Prostate gland (tissue), 2 donors: ENCODE results near the gene CCDC88A. TPM values are rescaled to one million over a fixed set of nuclear protein-coding genes. Genes with fewer than 3 reads are reported as not detected.
"Not testable (repeated sequence)": the region's sequence is repeated elsewhere in the genome, so short reads cannot be mapped to it uniquely, and the experiment has no call there.

Experiments
- DNase-seq: peaks from one replicate; pipeline ENCODE4 v3.0.0-alpha.2; 2019; ENCODE audit warnings: low spot score
- H3K27ac ChIP-seq, 2 donors: fragments of 200-600 bp; sonication (generic); 2 replicates each; pipeline ENCODE4 v1.5.1; 2017 to 2019
- H3K27me3 ChIP-seq: fragments of 200-600 bp; sonication (generic); replicated peaks from 2 replicates; pipeline ENCODE4 v1.5.1; 2019; ENCODE audit not compliant: insufficient read depth
- H3K36me3 ChIP-seq, 2 donors: fragments of 200-600 bp; sonication (generic); 1 replicate in 1 of 2; 2 replicates in 1 of 2; pipeline versions ENCODE4 v1.5.1 to v1.8.1; 2017 to 2019
- H3K4me1 ChIP-seq: fragments of 200-600 bp; sonication (generic); replicated peaks from 2 replicates; pipeline ENCODE4 v1.5.1; 2019
- H3K4me3 ChIP-seq, 2 donors: fragments of 200-600 bp; sonication (generic); 2 replicates each; pipeline ENCODE4 v1.5.1; 2017 to 2019
- H3K9me3 ChIP-seq: fragments of 200-600 bp; sonication (generic); 2 replicates; pipeline ENCODE4 v1.5.1; 2017
- POLR2A ChIP-seq: fragments of 450-650 bp; IDR thresholded peaks from one replicate; pipeline ENCODE4 v1.6.1; 2016; ENCODE audit warnings: antibody characterized with exemption, mild to moderate bottlenecking
- POLR2AphosphoS5 ChIP-seq: sonication (generic); formaldehyde crosslinking; IDR thresholded peaks from one replicate; pipeline ENCODE4 v1.6.1; 2017; ENCODE audit warnings: antibody characterized with exemption
- WGBS: methylation state at CpG from one replicate; pipeline ENCODE4 v1.1.5; 2018; 5-methylcytosine and 5-hydroxymethylcytosine counted together
- intact Hi-C: fragments of 100-400 bp; cut with DNase I; formaldehyde crosslinking; loops from one replicate; pipeline ENCODE4 v1.14.2; 2022
- total RNA-seq, 2 donors: library from RNA; depleted of rRNA; stranded (reverse); fragments of >200 nt; gene quantifications; one replicate each; pipeline ENCODE4 v1.1.0, GENCODE V29; 2016
- TF ChIP-seq, protein P1 (sequence below), 4 experiments: fragments of 200-600 bp in 2 of 4; fragments of 450-650 bp in 2 of 4; sonication (generic) in 2 of 4; IDR thresholded peaks; 1 replicate in 3 of 4; 2 replicates in 1 of 4; pipeline ENCODE4 v1.5.1; 2016 to 2019; ENCODE audit warnings: antibody characterized with exemption in 4 of 4, mild to moderate bottlenecking in 2 of 4, moderate library complexity in 2 of 4

Gene CCDC88A
- total RNA-seq, 2 donors from 2014 or later, result 16.8 to 43.7 TPM

DNA sequence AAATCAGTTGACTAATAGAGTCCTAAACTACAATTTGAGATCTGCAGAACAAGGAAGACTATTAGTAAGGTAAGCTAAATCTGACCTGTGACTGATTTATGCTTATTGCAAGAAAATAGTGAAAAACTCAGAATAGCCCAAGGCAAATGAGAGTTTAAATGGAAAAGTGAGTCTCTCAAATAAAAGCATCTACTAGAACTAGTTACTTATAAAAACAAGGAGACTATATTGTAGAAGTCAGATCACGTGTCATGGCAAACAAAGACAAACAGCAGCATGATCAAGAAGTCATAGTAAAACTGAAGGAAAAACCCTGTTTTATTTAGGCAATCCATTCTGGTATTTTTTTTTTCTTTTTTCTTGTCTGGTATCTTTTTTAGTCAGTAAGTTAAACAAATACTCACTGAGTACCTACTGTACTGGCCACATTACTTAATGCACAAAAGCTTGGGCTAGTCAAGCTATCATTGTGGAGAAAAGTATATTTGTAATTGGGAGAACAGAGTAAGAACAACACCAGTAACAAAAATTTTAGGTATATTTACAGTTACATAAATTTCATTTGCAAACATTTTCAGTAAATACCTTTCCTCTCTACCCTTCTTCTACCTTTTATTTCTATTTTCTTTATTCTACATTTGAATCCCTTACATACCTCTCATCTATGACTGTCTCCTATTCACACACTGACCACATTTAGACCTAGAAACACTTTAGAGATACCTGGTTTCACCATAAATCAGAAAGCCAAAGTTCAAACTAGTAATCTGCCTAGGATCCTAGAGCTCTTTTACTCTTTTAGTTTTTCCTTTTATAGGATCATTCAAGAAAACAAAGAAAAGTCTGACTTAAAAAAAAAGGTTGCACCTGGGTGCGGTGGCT, 23.7 kb downstream of the CCDC88A start:
- 39% methylated on average over 2 of the region's 2 CpGs for WGBS

GRCh38 chr2:55391615-55392242, 27.9 kb downstream of the CCDC88A start:
- no peak for TF ChIP-seq POLR2AphosphoS5
- no peak for TF ChIP-seq POLR2A
- TF ChIP-seq, protein P1, sequence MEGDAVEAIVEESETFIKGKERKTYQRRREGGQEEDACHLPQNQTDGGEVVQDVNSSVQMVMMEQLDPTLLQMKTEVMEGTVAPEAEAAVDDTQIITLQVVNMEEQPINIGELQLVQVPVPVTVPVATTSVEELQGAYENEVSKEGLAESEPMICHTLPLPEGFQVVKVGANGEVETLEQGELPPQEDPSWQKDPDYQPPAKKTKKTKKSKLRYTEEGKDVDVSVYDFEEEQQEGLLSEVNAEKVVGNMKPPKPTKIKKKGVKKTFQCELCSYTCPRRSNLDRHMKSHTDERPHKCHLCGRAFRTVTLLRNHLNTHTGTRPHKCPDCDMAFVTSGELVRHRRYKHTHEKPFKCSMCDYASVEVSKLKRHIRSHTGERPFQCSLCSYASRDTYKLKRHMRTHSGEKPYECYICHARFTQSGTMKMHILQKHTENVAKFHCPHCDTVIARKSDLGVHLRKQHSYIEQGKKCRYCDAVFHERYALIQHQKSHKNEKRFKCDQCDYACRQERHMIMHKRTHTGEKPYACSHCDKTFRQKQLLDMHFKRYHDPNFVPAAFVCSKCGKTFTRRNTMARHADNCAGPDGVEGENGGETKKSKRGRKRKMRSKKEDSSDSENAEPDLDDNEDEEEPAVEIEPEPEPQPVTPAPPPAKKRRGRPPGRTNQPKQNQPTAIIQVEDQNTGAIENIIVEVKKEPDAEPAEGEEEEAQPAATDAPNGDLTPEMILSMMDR (IDR thresholded peaks at IDR 0.05), result no peak
- no peak for DNase-seq
- H3K4me3 ChIP-seq, result no peak overlapping the region
- H3K27me3 ChIP-seq, result no peaks in the 10 kb centered on the region
- no peaks in the 10 kb centered on the region for H3K9me3 ChIP-seq
- WGBS, result 79% methylated on average over 3 of the region's 3 CpGs
- H3K4me1 ChIP-seq, result no peaks in the 10 kb centered on the region
- H3K36me3 ChIP-seq, result no peaks in the 10 kb centered on the region
- intact Hi-C loops, result no loop called here
- H3K27ac ChIP-seq, result no peak overlapping the region

More for the DNA sequence above, 23.7 kb downstream of the CCDC88A start:
- TF ChIP-seq POLR2AphosphoS5 (no peak), POLR2A (no peak)
- TF ChIP-seq, protein P1 (IDR thresholded peaks at IDR 0.05), result no peak
- DNase-seq, result no peak
- Histone ChIP-seq H3K9me3 (no peaks in the 10 kb centered on the region), H3K27me3 (no peaks in the 10 kb centered on the region), H3K4me3 (no peak overlapping the region), H3K27ac (no peak overlapping the region), H3K36me3 (no peaks in the 10 kb centered on the region), H3K4me1 (no peaks in the 10 kb centered on the region)
- intact Hi-C loops, result no loop called here

DNA sequence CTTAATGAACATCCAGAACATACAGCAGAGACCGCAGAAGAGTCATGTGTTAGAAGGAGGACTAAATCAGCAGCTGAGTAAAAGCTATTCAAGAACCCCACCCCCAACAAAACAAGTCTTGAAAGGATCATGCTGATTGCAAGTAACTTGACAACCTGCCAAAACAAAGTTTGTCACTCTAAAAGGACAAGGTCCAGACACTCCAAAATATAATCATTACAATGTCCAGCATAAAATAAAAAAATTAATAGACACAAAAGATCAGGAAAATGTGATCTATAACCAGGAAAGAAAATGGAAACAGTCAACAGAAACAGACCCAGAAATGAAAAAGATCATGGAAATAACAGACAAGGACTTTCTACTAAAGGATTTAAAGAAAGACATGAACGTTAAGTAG, 28.5 kb downstream of the CCDC88A start:
- no peaks in the 10 kb centered on the region for H3K9me3 ChIP-seq
- WGBS, result 92% methylated on average over 2 of the region's 2 CpGs
- intact Hi-C loops, result no loop called here
- no peak overlapping the region for H3K27ac ChIP-seq
- H3K27me3 ChIP-seq, result no peaks in the 10 kb centered on the region
- no peak for DNase-seq
- no peak overlapping the region for H3K4me3 ChIP-seq
- TF ChIP-seq POLR2A, result no peak
- no peak for TF ChIP-seq POLR2AphosphoS5
- TF ChIP-seq, protein P1 (IDR thresholded peaks at IDR 0.05), result no peak
- H3K4me1 ChIP-seq, result no peaks in the 10 kb centered on the region
- no peaks in the 10 kb centered on the region for H3K36me3 ChIP-seq

- H3K27ac ChIP-seq, H3K27me3 ChIP-seq, H3K4me3 ChIP-seq, H3K9me3 ChIP-seq, H3K36me3 ChIP-seq, H3K4me1 ChIP-seq, DNase-seq, intact Hi-C loops: not testable (repeated sequence)
- WGBS, result 89% methylated on average over 10 of the region's 10 CpGs
Measured at GRCh38 chr2:55385516-55385915, 34.1 kb downstream of the CCDC88A start.

DNA sequence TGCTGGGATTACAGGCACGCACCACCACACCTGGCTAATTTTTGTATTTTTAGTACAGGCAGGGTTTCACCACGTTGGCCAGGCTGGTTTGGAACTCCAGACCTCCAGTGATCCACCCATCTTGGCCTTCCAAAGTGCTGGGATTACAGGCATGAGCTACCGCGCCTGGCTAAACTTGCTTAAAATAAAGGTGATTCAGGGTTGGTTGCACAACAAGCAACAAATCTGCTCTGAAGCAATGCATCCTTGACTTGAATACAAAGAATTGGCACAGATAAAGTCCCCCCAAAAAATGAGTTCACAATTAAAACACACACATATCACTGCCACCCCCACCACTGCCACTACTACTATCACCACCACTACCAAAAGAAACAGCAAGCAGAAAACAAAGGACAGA, 34.9 kb downstream of the CCDC88A start:
- intact Hi-C loops, result no loop called here
- 93% methylated on average over 4 of the region's 4 CpGs for WGBS
- no peak overlapping the region for H3K27ac ChIP-seq
- TF ChIP-seq POLR2A (no peak), POLR2AphosphoS5 (no peak)
- TF ChIP-seq, protein P1 (IDR thresholded peaks at IDR 0.05), result no peak
- no peak for DNase-seq
- no peaks in the 10 kb centered on the region for H3K27me3 ChIP-seq
- no peaks in the 10 kb centered on the region for H3K36me3 ChIP-seq
- H3K9me3 ChIP-seq, result no peaks in the 10 kb centered on the region
- no peak overlapping the region for H3K4me3 ChIP-seq
- H3K4me1 ChIP-seq, result no peaks in the 10 kb centered on the region
